Measurements from ENCODE around the gene SRGAP2B. TPM values are rescaled to one million over a fixed set of nuclear protein-coding genes. Genes with fewer than 3 reads are reported as not detected.
"Not testable (repeated sequence)": the region's sequence is repeated elsewhere in the genome, so short reads cannot be mapped to it uniquely, and the experiment has no call there.

SRGAP2B gene
- total RNA-seq, 1 donor from 2014 or later: 28.1 TPM

DNA sequence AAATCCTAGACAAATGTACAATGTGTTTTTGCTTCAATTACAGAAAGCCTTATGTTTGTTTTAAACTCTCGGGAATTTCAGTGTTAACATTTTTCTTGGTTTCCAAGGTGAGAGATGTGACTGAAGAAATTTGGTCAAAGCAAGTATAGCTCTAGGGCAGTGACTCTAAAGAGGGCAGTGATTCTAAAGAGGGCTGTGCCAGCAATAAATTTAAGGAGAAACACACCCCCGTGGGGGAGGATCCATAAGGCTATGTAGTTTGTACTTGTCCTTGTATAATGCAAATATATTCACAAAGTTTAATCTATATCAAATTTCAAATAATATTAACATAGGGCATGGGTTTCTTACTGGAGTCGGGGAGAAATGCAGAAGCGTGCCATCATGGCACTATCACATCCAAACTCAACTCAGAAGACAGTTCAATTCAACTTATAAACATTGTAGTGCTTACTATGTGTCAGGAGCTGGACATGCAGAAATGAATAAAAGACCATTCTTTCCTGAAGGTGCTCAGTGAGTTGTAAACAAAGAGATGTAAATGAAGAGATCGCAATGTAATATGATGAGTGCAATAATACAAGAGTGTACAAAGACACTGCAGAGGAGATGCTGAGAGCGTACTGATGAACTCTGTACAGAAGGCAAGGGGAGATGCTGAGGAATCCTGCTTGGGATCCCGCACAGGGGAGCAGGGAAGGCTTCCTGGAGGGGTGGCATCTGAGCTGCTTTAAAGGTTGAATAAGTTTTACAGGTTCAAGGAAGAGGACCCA, 12.5 kb downstream of the SRGAP2B start:
- DNase-seq (ENCODE audit: low spot score): not testable (repeated sequence)

DNA sequence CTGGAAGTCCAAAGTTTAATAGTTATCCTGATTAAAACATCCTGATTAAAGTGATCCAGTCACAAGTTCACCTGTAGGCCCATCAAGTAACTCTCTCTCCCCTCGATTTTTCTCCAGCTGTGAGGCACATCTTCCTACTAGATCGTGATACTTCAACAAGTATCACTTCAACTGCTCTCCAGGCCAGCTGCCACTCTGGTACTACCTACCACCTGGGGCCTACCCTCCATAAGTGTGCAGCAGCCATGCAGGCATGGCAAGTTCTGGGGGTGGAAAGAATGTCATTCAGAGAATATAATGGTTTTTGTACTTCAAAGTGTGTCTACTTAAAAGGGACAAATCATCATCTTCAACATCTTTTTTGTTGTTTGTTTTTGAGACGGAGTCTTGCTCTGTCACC, 14.9 kb downstream of the SRGAP2B start:
- DNase-seq (ENCODE audit: low spot score): not testable (repeated sequence)

DNA sequence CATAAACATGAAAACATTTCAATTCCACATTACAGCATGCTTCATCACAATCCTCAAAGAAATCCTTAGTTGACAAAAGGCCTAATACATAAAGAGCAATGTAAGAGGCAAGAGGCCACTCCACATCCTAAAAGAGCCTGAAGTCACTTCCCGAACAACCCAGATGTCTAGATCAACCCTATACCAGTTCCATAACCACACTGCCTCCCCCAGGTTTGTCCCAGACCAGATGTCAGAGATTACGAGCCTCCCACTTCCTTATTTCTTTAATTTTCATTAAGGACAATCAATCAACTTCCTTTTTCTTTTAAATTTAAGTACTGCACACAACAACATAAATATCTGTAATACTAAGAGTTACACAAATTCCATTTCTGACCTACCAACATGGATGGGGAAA, 15.4 kb downstream of the SRGAP2B start:
- DNase-seq (ENCODE audit: low spot score): not testable (repeated sequence)

DNA sequence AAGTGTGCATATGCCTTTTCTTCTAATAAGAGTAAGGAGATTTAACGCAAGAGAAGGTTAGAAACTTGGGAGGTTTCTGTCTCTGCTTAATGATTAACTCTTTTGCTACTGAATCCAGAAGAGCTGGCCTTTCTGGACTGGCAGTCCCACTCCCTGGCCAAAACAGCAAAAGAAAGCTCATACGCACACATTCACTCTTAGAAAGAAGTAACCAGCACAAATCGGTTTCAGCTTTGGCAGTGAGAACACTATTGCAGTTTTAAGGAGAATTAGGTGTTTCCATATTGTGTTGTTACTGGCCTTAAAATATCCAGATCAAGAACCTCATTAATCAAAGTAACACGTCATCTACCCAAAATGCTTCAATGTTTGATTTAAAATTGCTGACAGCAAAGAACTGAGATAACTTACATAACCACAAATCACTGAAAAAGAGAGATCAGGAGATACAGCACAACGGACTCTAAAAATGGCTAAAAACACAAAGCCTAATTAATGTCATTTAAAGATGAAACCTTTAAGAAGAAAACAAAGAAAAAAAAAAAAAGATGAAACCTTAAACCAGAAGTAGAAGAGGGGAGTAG, 16.2 kb downstream of the SRGAP2B start:
- not testable (repeated sequence) for DNase-seq (ENCODE audit: low spot score)

GRCh38 chr1:145077872-145078786, 17.0 kb downstream of the SRGAP2B start:
- DNase-seq (ENCODE audit: low spot score): not testable (repeated sequence)

DNA sequence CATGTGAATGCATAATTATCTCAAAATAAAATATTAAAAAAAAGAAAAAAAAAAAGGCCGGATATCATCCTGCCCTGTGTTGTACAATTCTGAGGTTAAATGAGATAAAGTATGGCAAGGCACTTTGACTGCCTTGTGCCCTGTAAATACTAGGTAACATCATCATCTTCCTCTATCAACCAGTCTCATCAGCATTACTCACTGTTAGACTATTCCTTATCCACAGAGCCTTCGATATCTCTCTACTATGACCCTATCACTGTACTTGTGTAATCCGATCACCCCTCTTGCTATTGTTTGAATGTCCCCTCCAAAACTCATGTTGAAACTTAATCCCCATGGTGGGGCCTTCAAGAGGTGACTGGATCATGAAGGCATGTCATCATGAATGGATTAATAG, 18.3 kb downstream of the SRGAP2B start:
- not testable (repeated sequence) for DNase-seq (ENCODE audit: low spot score)

DNA sequence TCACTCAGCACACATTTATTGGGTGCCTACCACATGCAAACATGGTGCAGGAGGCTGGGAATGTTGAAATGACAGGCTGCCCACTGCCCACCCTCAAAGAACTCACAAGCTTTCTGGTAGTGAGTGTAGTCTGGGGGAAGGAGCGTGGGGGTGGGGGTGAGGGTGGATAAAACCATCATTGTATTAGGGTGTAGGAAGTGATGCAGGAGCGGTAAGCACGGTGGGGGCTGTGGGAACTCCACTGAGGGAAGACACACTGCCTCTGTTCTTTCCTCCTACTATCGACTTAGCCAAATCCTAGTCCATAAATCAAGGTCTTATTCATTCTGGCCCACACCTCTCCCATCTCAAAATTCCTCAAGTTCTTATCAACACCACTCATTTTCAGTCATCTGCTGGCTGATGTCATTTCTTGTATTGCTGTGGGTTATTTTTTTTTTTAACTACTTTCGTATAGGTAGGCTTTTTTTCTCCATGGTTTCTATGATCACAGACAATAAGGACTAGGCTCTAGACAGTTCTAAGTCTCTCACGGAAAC, 21.0 kb downstream of the SRGAP2B start:
- not testable (repeated sequence) for DNase-seq (ENCODE audit: low spot score)

DNA sequence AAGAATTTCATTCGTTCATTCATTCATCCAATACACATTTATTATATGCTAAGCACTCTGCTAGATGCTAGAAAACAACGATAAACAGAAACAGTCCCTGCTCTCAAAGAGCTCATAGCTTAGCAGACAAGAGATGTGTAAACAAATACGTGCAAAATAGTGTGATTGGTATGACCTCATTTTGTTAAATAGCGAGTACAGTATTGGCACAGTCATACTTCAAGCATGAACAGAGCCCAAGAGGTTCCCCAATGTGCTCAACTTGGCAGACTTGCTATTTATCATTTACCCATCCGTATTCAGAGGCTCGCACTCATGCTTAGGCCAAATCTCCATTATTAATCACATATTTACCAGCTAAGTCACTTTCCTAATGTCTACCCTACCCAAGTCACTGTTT, 23.6 kb downstream of the SRGAP2B start:
- DNase-seq (ENCODE audit: low spot score): not testable (repeated sequence)

DNA sequence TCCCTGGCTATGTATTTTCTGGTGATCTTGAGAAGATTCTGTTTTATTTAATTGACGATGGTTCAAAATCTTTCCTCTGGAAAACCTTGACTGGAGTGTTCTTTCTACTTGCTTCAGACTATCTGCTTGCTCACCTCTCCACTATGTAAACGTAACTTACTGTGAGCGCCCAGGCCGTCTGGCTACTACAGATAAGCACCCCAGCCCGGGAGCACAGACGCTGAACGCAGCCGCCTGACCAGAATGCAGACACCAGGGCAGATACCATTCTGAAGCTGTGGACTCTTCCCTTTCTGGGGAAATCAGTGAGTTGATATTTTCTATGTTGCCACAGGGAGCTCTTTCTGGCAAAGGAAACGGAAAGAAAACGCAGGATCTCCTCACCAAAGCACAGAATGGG, 28.6 kb downstream of the SRGAP2B start:
- not testable (repeated sequence) for DNase-seq (ENCODE audit: low spot score)

DNA sequence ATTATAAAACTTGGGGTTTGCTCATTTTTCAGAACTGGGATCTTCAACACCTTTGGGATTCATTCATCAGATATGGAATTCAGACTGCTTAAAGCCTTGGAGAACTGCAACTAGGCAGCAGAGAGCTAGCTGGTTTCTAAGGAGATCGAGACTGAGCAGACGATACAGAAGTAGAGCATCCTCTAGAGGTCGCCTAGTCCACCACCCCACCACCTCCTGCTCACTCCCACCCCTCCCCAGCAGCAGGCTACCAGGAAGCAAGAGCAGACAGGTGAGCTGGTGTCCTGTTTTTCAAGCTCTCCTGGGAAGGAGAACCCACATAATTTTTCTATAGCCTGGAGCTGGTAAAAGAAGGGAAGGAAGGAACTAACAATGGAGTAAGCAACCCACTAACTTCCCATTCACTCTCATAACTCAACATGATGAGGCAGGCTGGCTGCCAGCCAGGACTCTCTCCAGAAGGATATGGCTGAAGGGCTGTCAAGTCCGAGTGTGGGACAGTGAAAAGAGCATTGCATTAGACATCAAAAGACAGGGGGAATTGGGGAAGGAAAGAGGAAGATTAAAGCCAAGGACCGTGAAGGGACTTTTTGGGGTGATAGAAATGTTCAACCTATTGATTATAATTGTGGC, 29.8 kb downstream of the SRGAP2B start:
- not testable (repeated sequence) for DNase-seq (ENCODE audit: low spot score)

DNA sequence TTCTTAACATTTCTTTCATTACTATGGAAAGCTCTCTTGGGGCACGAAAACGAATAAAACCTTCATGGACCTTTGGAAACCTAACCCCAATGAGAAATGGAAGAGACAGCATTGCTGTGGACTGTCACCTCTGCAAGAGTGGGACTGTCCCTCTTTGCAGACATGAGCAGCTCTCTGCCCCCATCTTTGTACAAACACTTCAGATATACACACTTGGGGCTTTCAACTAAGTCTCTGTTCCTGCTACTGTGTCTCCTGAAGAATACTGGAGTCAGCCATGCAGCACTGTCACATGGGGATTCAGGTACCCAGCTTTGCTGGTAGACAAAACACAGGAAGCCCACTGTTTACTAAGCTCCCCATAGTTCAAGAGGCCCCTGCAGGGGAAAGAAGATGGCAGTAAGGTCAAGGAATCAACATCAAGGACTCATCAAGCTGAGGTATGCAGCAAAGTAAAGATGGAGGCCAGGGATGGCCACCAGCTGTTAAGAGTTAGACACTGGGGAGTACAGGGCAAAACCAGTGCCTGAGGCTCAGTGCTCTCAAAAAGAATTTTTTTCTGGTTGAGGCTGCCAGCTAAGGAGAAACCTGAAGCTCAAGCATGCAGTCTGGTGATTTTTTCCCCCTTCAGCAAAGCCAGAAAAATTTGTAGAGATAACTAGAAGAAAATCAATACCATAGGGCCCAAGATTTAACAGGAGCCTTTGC, 31.0 kb downstream of the SRGAP2B start:
- DNase-seq (ENCODE audit: low spot score): not testable (repeated sequence)

- not testable (repeated sequence) for DNase-seq (ENCODE audit: low spot score)
Measured at GRCh38 chr1:145063285-145063684, 31.8 kb downstream of the SRGAP2B start.

GRCh38 chr1:145058184-145058583, 36.9 kb downstream of the SRGAP2B start:
- DNase-seq (ENCODE audit: low spot score): not testable (repeated sequence)

DNA sequence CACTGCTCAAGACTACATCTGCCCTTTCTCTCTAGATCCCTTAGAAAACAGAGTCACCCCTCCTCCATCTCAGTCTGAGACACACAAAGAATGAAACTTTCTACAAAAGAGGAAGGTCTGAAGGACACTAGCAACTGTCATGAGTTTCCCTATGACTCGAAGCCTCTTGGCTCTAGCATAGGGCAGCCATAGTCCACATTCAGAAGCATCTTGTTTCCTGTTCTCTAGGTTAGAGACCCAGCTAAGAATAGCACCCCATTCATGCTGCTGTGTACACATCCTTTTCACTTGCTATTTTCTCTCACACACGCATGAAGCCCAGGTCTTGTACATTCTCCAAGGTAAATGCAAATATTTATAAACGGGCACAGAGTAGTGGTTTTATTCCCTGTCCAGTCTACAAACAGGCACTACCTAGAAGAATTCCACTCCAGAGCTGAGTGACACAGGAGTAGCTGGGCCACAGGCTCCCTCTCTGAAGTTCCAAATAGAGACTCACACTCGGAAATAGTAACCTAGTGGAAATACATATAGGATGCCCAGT, 39.8 kb downstream of the SRGAP2B start:
- DNase-seq (ENCODE audit: low spot score): not testable (repeated sequence)

DNA sequence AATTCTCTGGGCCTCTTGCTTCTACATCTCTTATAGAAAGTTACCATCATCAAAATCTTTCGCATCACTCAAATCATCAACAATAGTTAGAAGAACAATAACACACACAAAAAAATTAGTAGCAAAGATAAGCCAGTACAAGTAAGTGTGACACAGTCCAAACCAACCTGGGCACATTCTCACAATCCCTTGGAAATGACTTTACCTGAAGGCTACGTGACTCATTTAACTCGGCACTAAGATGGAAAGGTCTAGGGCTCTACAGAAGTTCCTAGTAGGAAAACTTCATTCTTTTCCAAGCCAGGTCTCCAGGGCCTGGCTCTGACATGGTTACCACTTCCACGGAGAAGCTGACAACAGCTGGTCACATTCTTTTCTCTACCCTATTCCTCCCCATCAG, 41.7 kb downstream of the SRGAP2B start:
- DNase-seq (ENCODE audit: low spot score): not testable (repeated sequence)

DNA sequence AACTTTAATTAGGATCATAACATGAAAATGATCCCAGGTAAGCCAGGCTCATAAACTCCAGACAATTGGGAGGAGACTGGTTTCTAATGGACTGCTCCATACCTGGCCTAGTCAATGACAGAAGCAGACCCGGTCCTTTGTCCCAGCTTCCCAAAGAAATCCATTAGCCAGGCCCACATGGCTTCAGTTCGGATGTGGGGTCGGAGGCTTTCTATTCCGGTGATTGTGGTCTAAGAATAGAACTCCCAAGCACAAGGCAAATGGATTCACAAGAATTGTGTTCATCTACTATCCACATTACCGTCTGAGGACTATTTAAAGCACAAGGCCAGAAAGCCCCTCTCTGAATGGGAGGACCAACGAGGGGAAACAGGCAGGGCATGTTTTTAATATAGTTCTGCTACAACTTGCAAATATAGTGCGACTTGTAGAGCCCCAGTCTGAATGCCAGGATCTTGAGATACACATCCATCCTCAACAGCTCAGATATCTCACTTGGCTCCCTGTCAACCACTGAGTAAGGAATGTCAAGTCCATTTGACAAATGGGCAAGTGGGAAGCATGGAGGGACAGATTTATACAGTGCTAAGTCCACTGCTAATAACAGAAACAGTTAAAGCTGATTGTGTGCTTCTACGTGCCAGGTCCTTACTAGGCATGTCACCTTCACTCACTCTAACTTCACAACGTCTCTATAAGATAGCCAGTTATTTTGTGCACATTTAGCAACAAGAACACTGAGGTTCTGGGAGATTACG, 42.9 kb downstream of the SRGAP2B start:
- DNase-seq (ENCODE audit: low spot score): not testable (repeated sequence)

GRCh38 chr1:145048181-145048856, 46.8 kb downstream of the SRGAP2B start:
- DNase-seq (ENCODE audit: low spot score): not testable (repeated sequence)

DNA sequence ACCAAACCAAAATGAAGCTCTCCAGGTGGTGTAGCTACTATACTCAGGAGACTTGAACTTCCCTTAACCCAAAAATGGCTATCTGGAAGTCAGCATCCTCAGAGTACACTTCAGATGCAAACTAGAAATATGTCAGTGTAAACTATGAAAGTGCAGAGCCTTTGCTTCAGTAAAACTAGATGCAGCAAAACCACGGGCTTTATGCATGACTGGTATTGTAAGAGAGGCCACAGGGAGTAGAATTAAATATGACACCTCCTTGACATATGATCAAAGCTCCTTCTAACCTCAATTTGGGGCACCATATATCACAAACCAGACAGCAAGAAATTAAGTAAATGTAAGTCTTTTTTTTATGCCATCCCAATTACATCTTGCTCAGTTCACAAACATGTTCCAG, 47.6 kb downstream of the SRGAP2B start:
- not testable (repeated sequence) for DNase-seq (ENCODE audit: low spot score)
